DMS153 (cell line): ENCODE data around the gene MOV10L1.

ENCODE experiments used
- DNase-seq: peaks from one replicate; lab custom pipeline; 2025; lab: John Stamatoyannopoulos, UW

MOV10L1 gene

GRCh38 chr22:50189849-50190181 is 100.0 kb downstream of the MOV10L1 start:
- DNase-seq, result no peak

- peak; percentile 24 for DNase-seq
Observed at GRCh38 chr22:50190182-50190940, 100.6 kb downstream of the MOV10L1 start.

- DNase-seq, result no peak
Observed at GRCh38 chr22:50190941-50191741, 101.3 kb downstream of the MOV10L1 start.

- no peak for DNase-seq
Observed at GRCh38 chr22:50192436-50193204, 102.8 kb downstream of the MOV10L1 start.

GRCh38 chr22:50193621-50194020 is 103.8 kb downstream of the MOV10L1 start:
- DNase-seq, result no peak

- no peak for DNase-seq
Observed at GRCh38 chr22:50194037-50194805, 104.4 kb downstream of the MOV10L1 start.

GRCh38 chr22:50196256-50196655 is 106.5 kb downstream of the MOV10L1 start:
- DNase-seq, result no peak

GRCh38 chr22:50197000-50197800 is 107.4 kb downstream of the MOV10L1 start:
- no peak for DNase-seq

- no peak for DNase-seq
Observed at GRCh38 chr22:50197856-50198623, 108.2 kb downstream of the MOV10L1 start.

- DNase-seq, result no peak
Observed at GRCh38 chr22:50198624-50199017, 108.8 kb downstream of the MOV10L1 start.

- no peak for DNase-seq
Observed at GRCh38 chr22:50199251-50199721, 109.5 kb downstream of the MOV10L1 start.

- DNase-seq, result no peak
Observed at GRCh38 chr22:50199829-50200460, 110.1 kb downstream of the MOV10L1 start.

- peak; percentile 77 for DNase-seq
Observed at GRCh38 chr22:50200461-50201190, 110.8 kb downstream of the MOV10L1 start, which contains the start of gene SELENOO. Gene SELENOO (plus strand): TSS chr22:50201011. CDS start chr22:50201037, 26 bp downstream.

GRCh38 chr22:50201191-50202129 is 111.7 kb downstream of the MOV10L1 start:
- no peak for DNase-seq

GRCh38 chr22:50202130-50202666 is 112.4 kb downstream of the MOV10L1 start:
- no peak for DNase-seq

- DNase-seq, result no peak
Observed at GRCh38 chr22:50203288-50203687, 113.5 kb downstream of the MOV10L1 start.

GRCh38 chr22:50204571-50204970 is 114.8 kb downstream of the MOV10L1 start:
- no peak for DNase-seq
